Adipocyte (in vitro differentiated cells): ENCODE data around the gene PSMA6.
"Not testable (repeated sequence)": the region's sequence is repeated elsewhere in the genome, so short reads cannot be mapped to it uniquely, and the experiment has no call there.

ENCODE experiments used
- DNase-seq: peaks from one replicate; pipeline ENCODE4 v3.0.0-alpha.2; 2015; ENCODE audit warnings: low read depth
- H3K27me3 ChIP-seq: replicated peaks from 2 replicates; pipeline ENCODE4 v1.7.0; 2013; ENCODE audit warnings: mild to moderate bottlenecking, low read length, moderate library complexity; ENCODE audit not compliant: control insufficient read depth, insufficient read depth
- H3K36me3 ChIP-seq: 2 replicates; pipeline ENCODE4 v1.7.0; 2013; ENCODE audit warnings: low read length, mild to moderate bottlenecking, moderate library complexity; ENCODE audit not compliant: control insufficient read depth, insufficient read depth, severe bottlenecking
- H3K4me1 ChIP-seq: 2 replicates; pipeline ENCODE4 v1.7.0; 2013; ENCODE audit warnings: mild to moderate bottlenecking, low read length, moderate library complexity; ENCODE audit not compliant: control insufficient read depth, insufficient read depth
- H3K4me3 ChIP-seq: 2 replicates; pipeline ENCODE4 v1.7.0; 2013; ENCODE audit warnings: mild to moderate bottlenecking, low read length, moderate library complexity
- H3K9ac ChIP-seq: 2 replicates; pipeline ENCODE4 v1.7.0; 2013; ENCODE audit warnings: mild to moderate bottlenecking, low read length, moderate library complexity
- H3K9me3 ChIP-seq: 2 replicates; pipeline ENCODE4 v1.7.0; 2013; ENCODE audit warnings: mild to moderate bottlenecking, low read length, moderate library complexity; ENCODE audit not compliant: control insufficient read depth

Gene PSMA6

GRCh38 chr14:35300228-35300627 lies 8.0 kb downstream of the PSMA6 start:
- no peaks in the 10 kb centered on the region for H3K27me3 ChIP-seq
- no peaks in the 10 kb centered on the region for H3K9me3 ChIP-seq
- H3K4me1 ChIP-seq, result peaks cover 59% of the 10 kb centered on the region
- no peak for DNase-seq
- H3K9ac ChIP-seq, result no peak overlapping the region
- H3K4me3 ChIP-seq, result no peak overlapping the region
- no peaks in the 10 kb centered on the region for H3K36me3 ChIP-seq

- H3K9me3 ChIP-seq, H3K4me3 ChIP-seq, H3K9ac ChIP-seq, H3K27me3 ChIP-seq, H3K36me3 ChIP-seq, DNase-seq: not testable (repeated sequence)
- peaks cover 48% of the 10 kb centered on the region for H3K4me1 ChIP-seq
Measured at GRCh38 chr14:35301334-35301733, 9.2 kb downstream of the PSMA6 start.

GRCh38 chr14:35301735-35302528 lies 9.8 kb downstream of the PSMA6 start:
- H3K4me1 ChIP-seq, result peaks cover 42% of the 10 kb centered on the region
- H3K27me3 ChIP-seq, result no peaks in the 10 kb centered on the region
- no peak for DNase-seq
- H3K9me3 ChIP-seq, result no peaks in the 10 kb centered on the region
- no peak overlapping the region for H3K9ac ChIP-seq
- peaks cover 3% of the 10 kb centered on the region for H3K36me3 ChIP-seq
- H3K4me3 ChIP-seq, result no peak overlapping the region

GRCh38 chr14:35303149-35303935 lies 11.2 kb downstream of the PSMA6 start:
- no peaks in the 10 kb centered on the region for H3K27me3 ChIP-seq
- H3K9me3 ChIP-seq, result no peaks in the 10 kb centered on the region
- H3K9ac ChIP-seq, result no peak overlapping the region
- peaks cover 28% of the 10 kb centered on the region for H3K4me1 ChIP-seq
- peaks cover 9% of the 10 kb centered on the region for H3K36me3 ChIP-seq
- no peak overlapping the region for H3K4me3 ChIP-seq
- no peak for DNase-seq

GRCh38 chr14:35304812-35305462 lies 12.8 kb downstream of the PSMA6 start:
- no peak for DNase-seq
- H3K36me3 ChIP-seq, result peaks cover 25% of the 10 kb centered on the region
- H3K27me3 ChIP-seq, result no peaks in the 10 kb centered on the region
- H3K9ac ChIP-seq, result no peak overlapping the region
- peaks cover 14% of the 10 kb centered on the region for H3K4me1 ChIP-seq
- H3K4me3 ChIP-seq, result no peak overlapping the region
- H3K9me3 ChIP-seq, result no peaks in the 10 kb centered on the region

- H3K27me3 ChIP-seq, result no peaks in the 10 kb centered on the region
- no peaks in the 10 kb centered on the region for H3K9me3 ChIP-seq
- peaks cover 11% of the 10 kb centered on the region for H3K4me1 ChIP-seq
- H3K4me3 ChIP-seq, result no peak overlapping the region
- DNase-seq, result no peak
- H3K9ac ChIP-seq, result no peak overlapping the region
- peaks cover 32% of the 10 kb centered on the region for H3K36me3 ChIP-seq
Measured at GRCh38 chr14:35305633-35306032, 13.5 kb downstream of the PSMA6 start.

GRCh38 chr14:35306114-35306513 lies 13.9 kb downstream of the PSMA6 start:
- H3K4me1 ChIP-seq, result peaks cover 7% of the 10 kb centered on the region
- peaks cover 37% of the 10 kb centered on the region for H3K36me3 ChIP-seq
- H3K4me3 ChIP-seq, result no peak overlapping the region
- DNase-seq, result no peak
- H3K27me3 ChIP-seq, result no peaks in the 10 kb centered on the region
- H3K9ac ChIP-seq, result no peak overlapping the region
- H3K9me3 ChIP-seq, result no peaks in the 10 kb centered on the region

GRCh38 chr14:35317820-35318219 lies 25.6 kb downstream of the PSMA6 start:
- Histone ChIP-seq H3K4me3 (no peak overlapping the region), H3K9me3 (no peaks in the 10 kb centered on the region), H3K9ac (no peak overlapping the region), H3K36me3 (peaks cover 67% of the 10 kb centered on the region), H3K4me1 (no peaks in the 10 kb centered on the region), H3K27me3 (no peaks in the 10 kb centered on the region)
- DNase-seq, result no peak

- no peak overlapping the region for H3K9ac ChIP-seq
- no peaks in the 10 kb centered on the region for H3K9me3 ChIP-seq
- H3K36me3 ChIP-seq, result peaks cover 50% of the 10 kb centered on the region
- no peaks in the 10 kb centered on the region for H3K4me1 ChIP-seq
- DNase-seq, result no peak
- no peak overlapping the region for H3K4me3 ChIP-seq
- no peaks in the 10 kb centered on the region for H3K27me3 ChIP-seq
Measured at GRCh38 chr14:35319509-35319908, 27.3 kb downstream of the PSMA6 start.

GRCh38 chr14:35320472-35320871 lies 28.3 kb downstream of the PSMA6 start:
- no peak for DNase-seq
- H3K9me3 ChIP-seq, result no peaks in the 10 kb centered on the region
- no peak overlapping the region for H3K4me3 ChIP-seq
- no peak overlapping the region for H3K9ac ChIP-seq
- H3K36me3 ChIP-seq, result peaks cover 41% of the 10 kb centered on the region
- H3K27me3 ChIP-seq, result no peaks in the 10 kb centered on the region
- no peaks in the 10 kb centered on the region for H3K4me1 ChIP-seq

GRCh38 chr14:35326375-35326774 lies 34.2 kb downstream of the PSMA6 start:
- Histone ChIP-seq H3K36me3 (no peaks in the 10 kb centered on the region), H3K9me3 (no peaks in the 10 kb centered on the region), H3K9ac (no peak overlapping the region), H3K27me3 (no peaks in the 10 kb centered on the region), H3K4me3 (no peak overlapping the region), H3K4me1 (no peaks in the 10 kb centered on the region)
- DNase-seq, result no peak
